ENCODE data around the gene IP6K1. TPM values are rescaled to one million over a fixed set of nuclear protein-coding genes. Genes with fewer than 3 reads are reported as not detected.

IP6K1 gene
- total RNA-seq, 1 donor from 2014 or later, result 14.6 TPM

Other genes starting within 250 kb of the IP6K1 start
- gene BSN, start 232.1 kb downstream of the IP6K1 start, total RNA-seq, result 0.73 TPM
- gene APEH, start 112.2 kb downstream of the IP6K1 start, total RNA-seq, result 74.4 TPM
- gene MST1, start 97.1 kb downstream of the IP6K1 start, total RNA-seq, result 838 TPM
- 59.4 TPM for gene RNF123, start 97.0 kb downstream of the IP6K1 start, total RNA-seq
- not detected for gene AMIGO3, start 66.9 kb downstream of the IP6K1 start, total RNA-seq
- 38.0 TPM for gene GMPPB, start 62.6 kb downstream of the IP6K1 start, total RNA-seq
- not detected for gene CDHR4, start 13.3 kb upstream of the IP6K1 start, total RNA-seq
- gene INKA1, start 16.7 kb upstream of the IP6K1 start, total RNA-seq, result 0.63 TPM
- 33.2 TPM for gene UBA7, start 27.4 kb upstream of the IP6K1 start, total RNA-seq
- 0.75 TPM for gene TRAIP, start 70.0 kb upstream of the IP6K1 start, total RNA-seq
- not detected for gene CAMKV, start 83.4 kb upstream of the IP6K1 start, total RNA-seq
- gene MST1R, start 117.3 kb upstream of the IP6K1 start, total RNA-seq, result 1.3 TPM
- 9.4 TPM for gene MON1A, start 143.3 kb upstream of the IP6K1 start, total RNA-seq
- gene RBM6, start 153.6 kb upstream of the IP6K1 start, total RNA-seq, result 45.7 TPM

All from left lobe of liver (tissue), 1 donor.